Fibroblast of lung (primary cell): ENCODE results near the gene KRABD2.

Experiments used
- EZH2 ChIP-seq: IDR thresholded peaks from 2 replicates; pipeline ENCODE4 v1.5.1; 2012; ENCODE audit warnings: low read length, control low read depth, mild to moderate bottlenecking; ENCODE audit errors: missing control alignments
- TF ChIP-seq, protein P1 (sequence below), 2 donors: IDR thresholded peaks in 1 of 2; conservative IDR thresholded peaks in 1 of 2; 1 replicate in 1 of 2; 2 replicates in 1 of 2; pipeline ENCODE4 v1.5.1; 2011 to 2012; ENCODE audit warnings: low read length in 2 of 2, control low read depth in 1 of 2, inconsistent platforms in 1 of 2, low read depth in 1 of 2, mild to moderate bottlenecking in 1 of 2

DNA sequence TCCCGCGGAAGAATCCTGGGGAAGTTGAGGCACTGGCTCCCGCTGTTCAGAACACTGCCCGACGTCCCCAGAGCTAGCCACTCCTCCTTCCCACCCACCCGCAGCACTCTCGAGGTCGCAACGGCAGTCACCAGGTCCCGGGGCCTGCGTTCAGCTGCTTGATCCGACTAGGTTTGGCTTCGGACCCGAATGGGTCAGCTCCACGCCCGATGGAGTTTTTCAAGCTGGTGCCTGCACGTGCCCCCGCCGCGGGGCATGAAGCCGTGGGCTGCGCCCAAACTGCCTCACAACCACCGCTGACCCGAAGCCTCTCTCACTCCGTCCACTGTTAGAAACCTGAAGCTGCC lies 49.2 kb downstream of the KRABD2 start:
- TF ChIP-seq, protein P1, sequence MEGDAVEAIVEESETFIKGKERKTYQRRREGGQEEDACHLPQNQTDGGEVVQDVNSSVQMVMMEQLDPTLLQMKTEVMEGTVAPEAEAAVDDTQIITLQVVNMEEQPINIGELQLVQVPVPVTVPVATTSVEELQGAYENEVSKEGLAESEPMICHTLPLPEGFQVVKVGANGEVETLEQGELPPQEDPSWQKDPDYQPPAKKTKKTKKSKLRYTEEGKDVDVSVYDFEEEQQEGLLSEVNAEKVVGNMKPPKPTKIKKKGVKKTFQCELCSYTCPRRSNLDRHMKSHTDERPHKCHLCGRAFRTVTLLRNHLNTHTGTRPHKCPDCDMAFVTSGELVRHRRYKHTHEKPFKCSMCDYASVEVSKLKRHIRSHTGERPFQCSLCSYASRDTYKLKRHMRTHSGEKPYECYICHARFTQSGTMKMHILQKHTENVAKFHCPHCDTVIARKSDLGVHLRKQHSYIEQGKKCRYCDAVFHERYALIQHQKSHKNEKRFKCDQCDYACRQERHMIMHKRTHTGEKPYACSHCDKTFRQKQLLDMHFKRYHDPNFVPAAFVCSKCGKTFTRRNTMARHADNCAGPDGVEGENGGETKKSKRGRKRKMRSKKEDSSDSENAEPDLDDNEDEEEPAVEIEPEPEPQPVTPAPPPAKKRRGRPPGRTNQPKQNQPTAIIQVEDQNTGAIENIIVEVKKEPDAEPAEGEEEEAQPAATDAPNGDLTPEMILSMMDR (conservative IDR thresholded peaks at IDR 0.05 in 1 of 2, IDR thresholded peaks at IDR 0.05 in 1 of 2; ENCODE audit: low read depth in 1 of 2, low read length in 2 of 2): no peak
- TF ChIP-seq EZH2: no peak
